Natural killer cell (primary cell): ENCODE measurements around the gene PRDM16. TPM values are rescaled to one million over a fixed set of nuclear protein-coding genes. Genes with fewer than 3 reads are reported as not detected.

Experiments used
- ATAC-seq, 3 donors: fragments of 150-1000 bp in 2 of 3; fragments of 200-7000 bp in 1 of 3; cut with Tn5 transposase; 1 replicate in 1 of 3; 2 replicates in 2 of 3; pipeline ENCODE4 v1.10.0; 2021; ENCODE audit warnings: mild to moderate bottlenecking in 2 of 3, moderate library complexity in 2 of 3
- DNase-seq, 2 donors: peaks; one replicate each; pipeline versions ENCODE4 v3.0.0 to v3.0.0-alpha.2; 2013 to 2021; ENCODE audit warnings: mixed read lengths in 1 of 2
- H3K27ac ChIP-seq: one replicate; pipeline ENCODE4 v1.5.1; 2013; ENCODE audit warnings: mild to moderate bottlenecking, low read length
- H3K27me3 ChIP-seq: one replicate; pipeline ENCODE4 v1.6.1; 2013; ENCODE audit warnings: low read length; ENCODE audit not compliant: control insufficient read depth, insufficient read depth
- H3K36me3 ChIP-seq: one replicate; pipeline ENCODE4 v1.6.1; 2013; ENCODE audit warnings: low read length; ENCODE audit not compliant: control insufficient read depth, insufficient read depth
- H3K4me1 ChIP-seq: one replicate; pipeline ENCODE4 v1.6.1; 2013; ENCODE audit warnings: low read length; ENCODE audit not compliant: control insufficient read depth, insufficient read depth
- H3K4me3 ChIP-seq: one replicate; pipeline ENCODE4 v1.5.1; 2013; ENCODE audit warnings: low read length
- H3K9me3 ChIP-seq: one replicate; pipeline ENCODE4 v1.6.1; 2013; ENCODE audit warnings: low read length; ENCODE audit not compliant: control insufficient read depth, insufficient read depth
- H3K27ac Mint-ChIP-seq, 2 donors: one replicate each; pipeline ENCODE4 v1.8.0; 2022; ENCODE audit warnings: mild to moderate bottlenecking in 2 of 2, mixed read lengths in 2 of 2, moderate library complexity in 1 of 2
- H3K27me3 Mint-ChIP-seq, 2 donors: one replicate each; pipeline ENCODE4 v1.8.0; 2022; ENCODE audit warnings: low read depth in 2 of 2, mixed read lengths in 2 of 2
- H3K36me3 Mint-ChIP-seq: one replicate; pipeline ENCODE4 v1.8.0; 2022; ENCODE audit warnings: mixed read lengths
- H3K4me1 Mint-ChIP-seq, 2 donors: one replicate each; pipeline ENCODE4 v1.8.0; 2022; ENCODE audit warnings: mixed read lengths in 2 of 2
- H3K4me3 Mint-ChIP-seq: one replicate; pipeline ENCODE4 v1.8.0; 2022; ENCODE audit warnings: mild to moderate bottlenecking, moderate library complexity, mixed read lengths
- H3K9me3 Mint-ChIP-seq, 2 donors: one replicate each; pipeline ENCODE4 v1.8.0; 2022; ENCODE audit warnings: mixed read lengths in 2 of 2
- CTCF ChIP-seq: fragments of 200-600 bp; IDR thresholded peaks from one replicate; pipeline ENCODE4 v1.8.0; 2022; ENCODE audit warnings: antibody characterized with exemption
- WGBS: methylation state at CpG from one replicate; pipeline ENCODE4 v1.1.7; 2013; ENCODE audit warnings: missing lambda C conversion rate; ENCODE audit not compliant: insufficient coverage; 5-methylcytosine and 5-hydroxymethylcytosine counted together
- intact Hi-C: fragments of 100-400 bp; cut with micrococcal nuclease; formaldehyde crosslinking; loops from one replicate; pipeline ENCODE4 v1.14.2; 2022
- total RNA-seq, 4 donors: library from RNA; stranded (reverse); fragments of 120-200 nt in 1 of 4; gene quantifications; one replicate each; pipeline versions ENCODE4 v1.2.3 to v1.2.4, GENCODE V29; 2013 to 2022

Gene PRDM16
- total RNA-seq, 3 donors from 2014 or later (not counting 1 experiment from before 2014, with no cell fraction given): 0.25 to 0.64 TPM; not detected in 1

GRCh38 chr1:3450983-3451382 is 382.0 kb downstream of the PRDM16 start:
- no peaks in the 10 kb centered on the region for H3K36me3 ChIP-seq
- no peak for TF ChIP-seq CTCF
- no peak overlapping the region for H3K27ac Mint-ChIP-seq
- no peaks in the 10 kb centered on the region for H3K36me3 Mint-ChIP-seq
- intact Hi-C loops: no loop called here
- no peaks in the 10 kb centered on the region for H3K4me1 Mint-ChIP-seq
- H3K27ac ChIP-seq: no peak overlapping the region
- 70% methylated on average over 12 of the region's 12 CpGs for WGBS
- H3K4me1 ChIP-seq: peaks cover 21% of the 10 kb centered on the region
- no peak overlapping the region for H3K4me3 ChIP-seq
- no peak for ATAC-seq
- H3K27me3 Mint-ChIP-seq: peaks cover 12 to 40% of the 10 kb centered on the region in 2 donors
- no peak overlapping the region for H3K4me3 Mint-ChIP-seq
- H3K27me3 ChIP-seq: peaks cover 16% of the 10 kb centered on the region
- peaks cover 3 to 5% of the 10 kb centered on the region in 2 donors for H3K9me3 Mint-ChIP-seq
- no peak for DNase-seq
- no peaks in the 10 kb centered on the region for H3K9me3 ChIP-seq

- no peak for TF ChIP-seq CTCF
- Mint-ChIP-seq H3K27me3 (peaks cover 12 to 35% of the 10 kb centered on the region in 2 donors), H3K4me3 (no peak overlapping the region), H3K4me1 (no peaks in the 10 kb centered on the region), H3K9me3 (peaks cover 3 to 5% of the 10 kb centered on the region in 2 donors), H3K27ac (no peak overlapping the region), H3K36me3 (no peaks in the 10 kb centered on the region)
- Histone ChIP-seq H3K27me3 (peaks cover 16% of the 10 kb centered on the region), H3K4me1 (peaks cover 21% of the 10 kb centered on the region), H3K36me3 (no peaks in the 10 kb centered on the region), H3K27ac (no peak overlapping the region), H3K9me3 (no peaks in the 10 kb centered on the region), H3K4me3 (no peak overlapping the region)
- intact Hi-C loops: no loop called here
- ATAC-seq (no peak), DNase-seq (no peak)
- WGBS: 81% methylated on average over 22 of the region's 23 CpGs
Observed at GRCh38 chr1:3451994-3452865, 383.2 kb downstream of the PRDM16 start.

- Histone ChIP-seq H3K4me3 (no peak overlapping the region), H3K27me3 (peaks cover 16% of the 10 kb centered on the region), H3K36me3 (no peaks in the 10 kb centered on the region), H3K27ac (no peak overlapping the region), H3K4me1 (peaks cover 21% of the 10 kb centered on the region), H3K9me3 (no peaks in the 10 kb centered on the region)
- WGBS: 52% methylated on average over 5 of the region's 5 CpGs
- peaks cover 12 to 30% of the 10 kb centered on the region in 2 donors for H3K27me3 Mint-ChIP-seq
- peaks cover 3% of the 10 kb centered on the region in 2 donors for H3K9me3 Mint-ChIP-seq
- no peak overlapping the region for H3K27ac Mint-ChIP-seq
- intact Hi-C loops: no loop called here
- H3K4me3 Mint-ChIP-seq: no peak overlapping the region
- no peak for TF ChIP-seq CTCF
- H3K36me3 Mint-ChIP-seq: no peaks in the 10 kb centered on the region
- H3K4me1 Mint-ChIP-seq: no peaks in the 10 kb centered on the region
- DNase-seq (no peak), ATAC-seq (no peak)
Observed at GRCh38 chr1:3452866-3453175, 383.8 kb downstream of the PRDM16 start.
